Tibial nerve (tissue), 4 donors: ENCODE data around the gene YRDC. TPM values are rescaled to one million over a fixed set of nuclear protein-coding genes. Genes with fewer than 3 reads are reported as not detected.

Source experiments
- DNase-seq, 2 donors: peaks; one replicate each; pipeline ENCODE4 v3.0.0-alpha.2; 2019; ENCODE audit warnings: low spot score in 2 of 2
- H3K27ac ChIP-seq, 4 donors: fragments of 200-600 bp; sonication (generic) in 3 of 4; one replicate each; pipeline ENCODE4 v1.5.1; 2017 to 2019; ENCODE audit warnings: mild to moderate bottlenecking in 1 of 4
- H3K27me3 ChIP-seq, 2 donors: fragments of 200-600 bp; sonication (generic) in 1 of 2; one replicate each; pipeline versions ENCODE4 v1.5.1 to v1.6.0; 2017 to 2019
- H3K36me3 ChIP-seq, 3 donors: fragments of 200-600 bp; sonication (generic); one replicate each; pipeline ENCODE4 v1.5.1; 2018 to 2019
- H3K4me1 ChIP-seq, 4 donors: fragments of 200-600 bp; sonication (generic) in 3 of 4; one replicate each; pipeline ENCODE4 v1.5.1; 2017 to 2019
- H3K4me3 ChIP-seq, 4 donors: fragments of 200-600 bp; sonication (generic) in 3 of 4; one replicate each; pipeline ENCODE4 v1.5.1; 2017 to 2019; ENCODE audit warnings: mild to moderate bottlenecking in 1 of 4, moderate library complexity in 1 of 4
- H3K9me3 ChIP-seq, 4 donors: fragments of 200-600 bp; sonication (generic) in 3 of 4; one replicate each; pipeline ENCODE4 v1.5.1; 2017 to 2019
- CTCF ChIP-seq, 5 experiments: fragments of 200-600 bp in 3 of 5; fragments of 450-650 bp in 2 of 5; sonication (generic) in 3 of 5; IDR thresholded peaks; one replicate each; pipeline ENCODE4 v1.5.1; 2016 to 2019; ENCODE audit warnings: antibody characterized with exemption in 5 of 5, mild to moderate bottlenecking in 3 of 5, moderate library complexity in 2 of 5
- EP300 ChIP-seq, 2 donors: sonication (generic); formaldehyde crosslinking; IDR thresholded peaks; one replicate each; pipeline ENCODE4 v1.6.1; 2017; ENCODE audit warnings: antibody characterized with exemption in 2 of 2, mild to moderate bottlenecking in 1 of 2
- POLR2A ChIP-seq, 2 donors: fragments of 450-650 bp; IDR thresholded peaks; one replicate each; pipeline ENCODE4 v1.6.1; 2017; ENCODE audit warnings: antibody characterized with exemption in 2 of 2, mild to moderate bottlenecking in 2 of 2, moderate library complexity in 2 of 2
- WGBS, 2 donors: methylation state at CpG; one replicate each; pipeline ENCODE4 v1.1.5; 2018; 5-methylcytosine and 5-hydroxymethylcytosine counted together
- total RNA-seq, 4 donors: library from RNA; depleted of rRNA; stranded (reverse); fragments of >200 nt; gene quantifications; one replicate each; pipeline ENCODE4 v1.1.0, GENCODE V29; 2016

YRDC gene
- total RNA-seq, 4 donors from 2014 or later = 8.1 to 13.8 (median 10.8) TPM

GRCh38 chr1:37814252-37814651 lies 6.2 kb upstream of the YRDC start:
- no peak for TF ChIP-seq POLR2A (IDR thresholded peaks at IDR 0.05)
- no peak for TF ChIP-seq EP300 (IDR thresholded peaks at IDR 0.05)
- TF ChIP-seq CTCF (IDR thresholded peaks at IDR 0.05) = no peak
- no peak for DNase-seq
- no peak overlapping the region for H3K4me3 ChIP-seq
- H3K27ac ChIP-seq = no peak overlapping the region
- WGBS, 2 donors = 71 to 87% methylated on average over 7 of the region's 7 CpGs
- H3K27me3 ChIP-seq = no peaks in the 10 kb centered on the region
- H3K36me3 ChIP-seq = peaks cover 0 to 33% (median 3%) of the 10 kb centered on the region in 3 donors
- peaks cover 0 to 33% (median 12%) of the 10 kb centered on the region in 4 donors for H3K4me1 ChIP-seq
- H3K9me3 ChIP-seq = no peaks in the 10 kb centered on the region

GRCh38 chr1:37813529-37814145 lies 5.6 kb upstream of the YRDC start:
- H3K27ac ChIP-seq = no peak overlapping the region
- no peak overlapping the region for H3K4me3 ChIP-seq
- H3K36me3 ChIP-seq = peaks cover 0 to 27% (median 3%) of the 10 kb centered on the region in 3 donors
- TF ChIP-seq POLR2A (IDR thresholded peaks at IDR 0.05) = no peak
- TF ChIP-seq CTCF (IDR thresholded peaks at IDR 0.05) = no peak
- TF ChIP-seq EP300 (IDR thresholded peaks at IDR 0.05) = no peak
- WGBS, 2 donors = 51 to 54% methylated on average over 2 of the region's 2 CpGs
- no peaks in the 10 kb centered on the region for H3K27me3 ChIP-seq
- peaks cover 0 to 40% (median 17%) of the 10 kb centered on the region in 4 donors for H3K4me1 ChIP-seq
- no peak for DNase-seq
- H3K9me3 ChIP-seq = no peaks in the 10 kb centered on the region

- no peaks in the 10 kb centered on the region for H3K27me3 ChIP-seq
- DNase-seq = peak; percentile 23 to 64
- H3K27ac ChIP-seq = no peak overlapping the region
Measured at GRCh38 chr1:37811027-37811655, 3.1 kb upstream of the YRDC start.

GRCh38 chr1:37809942-37810341 lies 1.9 kb upstream of the YRDC start:
- Histone ChIP-seq H3K4me1 (peaks cover 0 to 54% (median 23%) of the 10 kb centered on the region in 4 donors), H3K36me3 (peaks cover 0 to 28% (median 0%) of the 10 kb centered on the region in 3 donors), H3K9me3 (no peaks in the 10 kb centered on the region), H3K27me3 (no peaks in the 10 kb centered on the region), H3K4me3 (no peak overlapping the region), H3K27ac (peak overlapping the region in 2 of 4 donors; percentile 94 to 97)
- no peak for DNase-seq
- TF ChIP-seq EP300 (IDR thresholded peaks at IDR 0.05) (no peak), CTCF (IDR thresholded peaks at IDR 0.05) (no peak), POLR2A (IDR thresholded peaks at IDR 0.05) (no peak)
- WGBS, 2 donors = 13 to 25% methylated on average over 2 of the region's 2 CpGs

More at GRCh38 chr1:37811027-37811655, 3.1 kb upstream of the YRDC start:
- Histone ChIP-seq H3K4me3 (no peak overlapping the region), H3K9me3 (no peaks in the 10 kb centered on the region), H3K4me1 (peaks cover 0 to 42% (median 23%) of the 10 kb centered on the region in 4 donors), H3K36me3 (peaks cover 0 to 28% (median 3%) of the 10 kb centered on the region in 3 donors)
- WGBS, 2 donors = 26 to 27% methylated on average over 7 of the region's 7 CpGs
- no peak for TF ChIP-seq POLR2A (IDR thresholded peaks at IDR 0.05)
- TF ChIP-seq CTCF (IDR thresholded peaks at IDR 0.05) = peak; percentile 48 to 76 (median 61)
- peak in 1 of 2 donors; percentile 16 for TF ChIP-seq EP300 (IDR thresholded peaks at IDR 0.05)
